Measurements from ENCODE around the gene HRCT1.

- TF ChIP-seq POLR2A (IDR thresholded peaks at IDR 0.05) (no peak), EP300 (IDR thresholded peaks at IDR 0.05) (no peak)
- TF ChIP-seq, protein P1, sequence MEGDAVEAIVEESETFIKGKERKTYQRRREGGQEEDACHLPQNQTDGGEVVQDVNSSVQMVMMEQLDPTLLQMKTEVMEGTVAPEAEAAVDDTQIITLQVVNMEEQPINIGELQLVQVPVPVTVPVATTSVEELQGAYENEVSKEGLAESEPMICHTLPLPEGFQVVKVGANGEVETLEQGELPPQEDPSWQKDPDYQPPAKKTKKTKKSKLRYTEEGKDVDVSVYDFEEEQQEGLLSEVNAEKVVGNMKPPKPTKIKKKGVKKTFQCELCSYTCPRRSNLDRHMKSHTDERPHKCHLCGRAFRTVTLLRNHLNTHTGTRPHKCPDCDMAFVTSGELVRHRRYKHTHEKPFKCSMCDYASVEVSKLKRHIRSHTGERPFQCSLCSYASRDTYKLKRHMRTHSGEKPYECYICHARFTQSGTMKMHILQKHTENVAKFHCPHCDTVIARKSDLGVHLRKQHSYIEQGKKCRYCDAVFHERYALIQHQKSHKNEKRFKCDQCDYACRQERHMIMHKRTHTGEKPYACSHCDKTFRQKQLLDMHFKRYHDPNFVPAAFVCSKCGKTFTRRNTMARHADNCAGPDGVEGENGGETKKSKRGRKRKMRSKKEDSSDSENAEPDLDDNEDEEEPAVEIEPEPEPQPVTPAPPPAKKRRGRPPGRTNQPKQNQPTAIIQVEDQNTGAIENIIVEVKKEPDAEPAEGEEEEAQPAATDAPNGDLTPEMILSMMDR (IDR thresholded peaks at IDR 0.05): no peak
Measured at GRCh38 chr9:35856206-35856605, 49.8 kb upstream of the HRCT1 start.

All from ovary (tissue), 3 donors.